GM13976 (cell line): ENCODE measurements around the gene AK8.

ENCODE experiments used
- DNase-seq: peaks from one replicate; pipeline ENCODE4 v3.0.0; 2012; ENCODE audit warnings: low spot score
- CTCF ChIP-seq: IDR thresholded peaks from 2 replicates; pipeline ENCODE4 v1.5.1; 2012; ENCODE audit warnings: borderline replicate concordance, mild to moderate bottlenecking; ENCODE audit not compliant: insufficient read depth; ENCODE audit errors: extremely low read depth, missing control alignments, control extremely low read depth
- in situ Hi-C: fragments of 300-500 bp; cut with MboI; formaldehyde crosslinking; loops from one replicate; pipeline ENCODE4 v1.12.0; 2022; ENCODE audit warnings: low sequenced_read_pairs, mixed read lengths, inconsistent platforms; ENCODE audit not compliant: unreplicated experiment

Gene AK8

GRCh38 chr9:132730054-132731033 lies 147.7 kb downstream of the AK8 start:
- no peak for TF ChIP-seq CTCF
- DNase-seq = no peak
- in situ Hi-C loops = no loop called here

GRCh38 chr9:132729235-132729890 lies 148.7 kb downstream of the AK8 start:
- in situ Hi-C loops = no loop called here
- TF ChIP-seq CTCF = no peak
- DNase-seq = no peak

- in situ Hi-C loops = no loop called here
- TF ChIP-seq CTCF = no peak
- no peak for DNase-seq
These were observed 149.6 kb downstream of the AK8 start for GRCh38 chr9:132728497-132728896.

GRCh38 chr9:132728071-132728470 lies 150.0 kb downstream of the AK8 start:
- in situ Hi-C loops = no loop called here
- no peak for TF ChIP-seq CTCF
- no peak for DNase-seq

GRCh38 chr9:132726576-132727130 lies 151.4 kb downstream of the AK8 start:
- DNase-seq = no peak
- no peak for TF ChIP-seq CTCF
- in situ Hi-C loops = no loop called here

GRCh38 chr9:132725306-132725705 lies 152.8 kb downstream of the AK8 start:
- no peak for TF ChIP-seq CTCF
- no peak for DNase-seq
- in situ Hi-C loops = no loop called here
